ENCODE measurements around the gene RNASE4.

The RNASE4 gene

DNA sequence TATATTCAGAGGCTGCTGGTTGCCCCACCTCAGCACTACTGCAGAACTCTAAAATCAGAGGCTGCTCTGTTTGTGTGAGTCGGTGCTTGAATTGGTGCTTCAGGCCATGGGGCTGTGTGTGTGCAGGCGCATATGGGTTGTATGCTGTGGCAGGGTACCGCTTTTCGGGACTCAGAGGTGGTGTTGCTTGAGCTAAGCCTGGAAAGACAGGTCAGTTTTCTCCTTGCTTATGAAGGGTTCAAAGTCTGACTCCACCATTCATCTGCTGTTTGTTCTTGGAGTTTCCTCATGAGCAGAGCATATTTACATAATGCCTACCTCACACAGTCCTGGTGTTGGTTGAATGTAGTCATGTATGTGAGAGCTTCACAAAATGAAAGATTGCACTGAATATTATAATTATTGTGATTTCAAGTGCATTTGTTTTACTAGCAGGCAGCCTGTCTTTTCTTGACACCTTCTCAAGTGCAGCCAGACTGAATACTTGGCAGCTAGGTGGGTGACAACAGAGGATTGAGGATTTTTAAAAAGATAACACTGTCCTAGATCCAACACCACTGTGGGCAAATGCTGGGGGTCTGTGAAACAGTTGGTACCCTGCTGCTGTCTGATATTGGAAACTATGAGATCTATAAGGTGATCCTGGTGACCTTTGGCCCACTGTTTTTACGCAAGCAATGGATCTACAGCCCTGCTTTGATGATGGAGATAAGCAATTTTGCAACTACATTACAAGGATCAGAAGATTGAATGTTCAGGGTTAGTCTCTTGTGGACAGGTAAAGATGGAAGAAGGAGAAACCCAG is 3.2 kb downstream of the RNASE4 start:
- DNase-seq: no peak
- Histone ChIP-seq H3K9me3 (ENCODE audit: control insufficient read depth, low read length) (no peaks in the 10 kb centered on the region), H3K27ac (ENCODE audit: low read length, poor library complexity, severe bottlenecking) (no peak overlapping the region), H3K79me1 (replicated peaks; ENCODE audit: low read length, poor library complexity, severe bottlenecking) (peaks cover 6% of the 10 kb centered on the region), H2BK120ac (ENCODE audit: low read depth, low read length) (no peak overlapping the region), H3K4ac (ENCODE audit: low read depth in 1 of 2, low read length in 2 of 2) (no peak overlapping the region), H3K14ac (ENCODE audit: low read length in 2 of 2) (no peak overlapping the region), H2BK15ac (ENCODE audit: low read depth, poor library complexity, severe bottlenecking) (no peak overlapping the region), H2BK5ac (ENCODE audit: low read depth, low read length, poor library complexity, severe bottlenecking) (no peak overlapping the region), H3K9ac (ENCODE audit: low read length) (peak overlapping the region; percentile 2), H3K36me3 (ENCODE audit: control insufficient read depth in 1 of 2, insufficient read depth in 2 of 2, low read depth in 1 of 2, low read length in 2 of 2) (no peaks in the 10 kb centered on the region), H3K27me3 (ENCODE audit: control insufficient read depth in 1 of 2, insufficient read depth in 1 of 2, low read length in 2 of 2) (no peaks in the 10 kb centered on the region), H3K18ac (ENCODE audit: low read depth in 1 of 2, low read length in 2 of 2) (no peak overlapping the region), H4K91ac (ENCODE audit: low read length) (no peak overlapping the region), H2AK5ac (ENCODE audit: low read length, severe bottlenecking) (no peak overlapping the region), H3K4me1 (ENCODE audit: control insufficient read depth, insufficient read depth, low read depth, low read length) (no peaks in the 10 kb centered on the region), H2BK12ac (ENCODE audit: low read length in 2 of 2) (no peak overlapping the region), H3K4me2 (ENCODE audit: low read length, poor library complexity, severe bottlenecking) (no peak overlapping the region), H4K8ac (ENCODE audit: low read length) (no peak overlapping the region), H3K23ac (ENCODE audit: low read length in 2 of 2) (no peak overlapping the region), H3K4me3 (ENCODE audit: insufficient read depth in 1 of 2, low read depth in 1 of 2, low read length in 2 of 2) (no peak overlapping the region), H2AFZ (ENCODE audit: low read depth, low read length) (no peak overlapping the region)
- 97% methylated on average over 5 of the region's 5 CpGs for WGBS

DNA sequence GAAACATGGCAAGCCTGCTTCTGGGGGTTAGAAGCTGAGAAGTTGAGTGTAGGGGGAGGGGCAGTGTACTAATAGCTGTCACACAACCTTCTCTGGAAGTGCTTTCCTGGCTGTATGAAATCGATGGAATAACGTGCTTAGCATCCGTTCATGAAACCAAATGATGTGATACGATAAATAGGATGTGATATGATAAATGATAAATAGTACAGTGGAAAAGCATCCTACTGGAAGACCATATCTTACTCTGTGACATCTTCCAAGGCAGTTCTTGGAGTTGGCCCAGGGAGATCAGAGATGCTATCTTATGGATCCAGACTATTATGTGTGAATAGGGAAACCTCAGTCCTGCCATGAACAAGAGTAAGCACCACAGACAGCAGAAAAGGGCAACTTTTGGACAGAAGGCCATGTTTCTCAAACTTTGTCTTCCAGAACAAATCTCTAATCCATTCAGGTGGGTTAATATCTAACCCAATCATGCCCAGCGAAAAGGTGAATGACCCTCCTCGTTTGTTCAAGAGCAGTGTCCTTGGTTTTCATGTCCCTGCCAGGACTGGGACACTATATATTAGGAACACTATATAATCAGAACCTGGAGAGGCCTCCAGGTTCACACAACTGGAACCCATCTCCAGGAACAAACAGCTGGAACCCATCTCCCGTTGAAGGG is 3.9 kb downstream of the RNASE4 start, which contains the start of gene ANG:
ANG (plus strand) TSS at position 598 of the 673 bp plus-strand sequence. CDS start 4,801 bp downstream, outside the sequence.
- Histone ChIP-seq H3K79me1 (replicated peaks; ENCODE audit: low read length, poor library complexity, severe bottlenecking) (peaks cover 6% of the 10 kb centered on the region), H3K14ac (ENCODE audit: low read length in 2 of 2) (no peak within 1 kb of the TSS), H4K8ac (ENCODE audit: low read length) (no peak within 1 kb of the TSS), H3K9me3 (ENCODE audit: control insufficient read depth, low read length) (no peaks in the 10 kb centered on the region), H3K4ac (ENCODE audit: low read depth in 1 of 2, low read length in 2 of 2) (no peak within 1 kb of the TSS), H2BK5ac (ENCODE audit: low read depth, low read length, poor library complexity, severe bottlenecking) (no peak within 1 kb of the TSS), H2BK12ac (ENCODE audit: low read length in 2 of 2) (no peak within 1 kb of the TSS), H2AFZ (ENCODE audit: low read depth, low read length) (no peak within 1 kb of the TSS), H3K18ac (ENCODE audit: low read depth in 1 of 2, low read length in 2 of 2) (no peak within 1 kb of the TSS), H3K4me1 (ENCODE audit: control insufficient read depth, insufficient read depth, low read depth, low read length) (no peaks in the 10 kb centered on the region), H2BK120ac (ENCODE audit: low read depth, low read length) (no peak within 1 kb of the TSS), H3K9ac (ENCODE audit: low read length) (peak within 1 kb of the TSS; percentile 13), H4K91ac (ENCODE audit: low read length) (no peak within 1 kb of the TSS), H3K23ac (ENCODE audit: low read length in 2 of 2) (no peak within 1 kb of the TSS), H3K36me3 (ENCODE audit: control insufficient read depth in 1 of 2, insufficient read depth in 2 of 2, low read depth in 1 of 2, low read length in 2 of 2) (peaks cover 0 to under 1% of the 10 kb centered on the region in 2 experiments), H2BK15ac (ENCODE audit: low read depth, poor library complexity, severe bottlenecking) (no peak within 1 kb of the TSS), H3K27ac (ENCODE audit: low read length, poor library complexity, severe bottlenecking) (no peak within 1 kb of the TSS), H2AK5ac (ENCODE audit: low read length, severe bottlenecking) (no peak within 1 kb of the TSS), H3K4me3 (ENCODE audit: insufficient read depth in 1 of 2, low read depth in 1 of 2, low read length in 2 of 2) (no peak within 1 kb of the TSS), H3K4me2 (ENCODE audit: low read length, poor library complexity, severe bottlenecking) (no peak within 1 kb of the TSS), H3K27me3 (ENCODE audit: control insufficient read depth in 1 of 2, insufficient read depth in 1 of 2, low read length in 2 of 2) (no peaks in the 10 kb centered on the region)
- no peak for DNase-seq
- 85% methylated on average over 7 of the region's 7 CpGs for WGBS

DNA sequence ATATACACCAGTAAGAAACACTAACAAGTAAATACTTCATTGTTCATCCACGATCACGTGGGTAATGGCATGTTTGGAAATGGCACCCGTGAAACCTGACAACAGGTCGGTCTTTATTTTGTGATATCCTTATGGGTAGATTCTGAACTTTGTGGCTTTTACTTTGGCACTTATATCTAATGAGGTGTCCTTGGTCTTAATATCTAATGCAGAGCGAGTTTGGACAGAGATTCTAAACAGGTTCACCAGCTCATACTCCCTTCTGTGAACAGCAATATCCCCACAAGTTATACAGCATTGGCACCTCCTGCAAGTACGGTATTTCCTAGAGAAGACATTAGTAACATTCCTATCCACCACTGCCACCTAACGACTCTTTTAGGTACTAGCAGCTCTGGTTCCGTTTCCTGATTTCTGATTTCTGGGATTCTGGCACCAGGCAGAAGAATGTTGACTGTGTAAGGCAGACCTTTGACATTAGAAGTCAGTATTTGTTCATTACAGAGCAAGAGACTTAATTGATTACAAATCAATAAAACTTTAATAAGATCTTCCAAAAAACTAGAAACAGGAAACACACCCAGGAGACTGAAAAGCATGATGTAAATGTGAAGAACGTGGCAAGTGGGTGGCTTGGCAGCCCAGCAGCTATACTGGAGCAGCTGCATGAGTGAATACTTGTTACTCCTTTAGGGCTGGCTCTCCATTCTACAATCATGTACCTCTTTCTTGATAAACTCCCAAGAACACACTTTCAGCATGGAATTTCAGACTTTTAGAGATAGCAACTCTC is 6.7 kb downstream of the RNASE4 start:
- Histone ChIP-seq H3K4me2 (ENCODE audit: low read length, poor library complexity, severe bottlenecking) (no peak overlapping the region), H4K8ac (ENCODE audit: low read length) (no peak overlapping the region), H4K91ac (ENCODE audit: low read length) (no peak overlapping the region), H3K4me1 (ENCODE audit: control insufficient read depth, insufficient read depth, low read depth, low read length) (no peaks in the 10 kb centered on the region), H2BK120ac (ENCODE audit: low read depth, low read length) (no peak overlapping the region), H3K14ac (ENCODE audit: low read length in 2 of 2) (no peak overlapping the region), H3K27ac (ENCODE audit: low read length, poor library complexity, severe bottlenecking) (no peak overlapping the region), H3K4me3 (ENCODE audit: insufficient read depth in 1 of 2, low read depth in 1 of 2, low read length in 2 of 2) (no peak overlapping the region), H3K9ac (ENCODE audit: low read length) (peak overlapping the region; percentile 11), H3K79me1 (replicated peaks; ENCODE audit: low read length, poor library complexity, severe bottlenecking) (peaks cover 5% of the 10 kb centered on the region), H3K4ac (ENCODE audit: low read depth in 1 of 2, low read length in 2 of 2) (no peak overlapping the region), H2BK15ac (ENCODE audit: low read depth, poor library complexity, severe bottlenecking) (no peak overlapping the region), H3K9me3 (ENCODE audit: control insufficient read depth, low read length) (no peaks in the 10 kb centered on the region), H2AK5ac (ENCODE audit: low read length, severe bottlenecking) (no peak overlapping the region), H2BK5ac (ENCODE audit: low read depth, low read length, poor library complexity, severe bottlenecking) (no peak overlapping the region), H2AFZ (ENCODE audit: low read depth, low read length) (no peak overlapping the region), H3K18ac (ENCODE audit: low read depth in 1 of 2, low read length in 2 of 2) (no peak overlapping the region), H3K36me3 (ENCODE audit: control insufficient read depth in 1 of 2, insufficient read depth in 2 of 2, low read depth in 1 of 2, low read length in 2 of 2) (peaks cover 0 to 7% of the 10 kb centered on the region in 2 experiments), H3K23ac (ENCODE audit: low read length in 2 of 2) (no peak overlapping the region), H3K27me3 (ENCODE audit: control insufficient read depth in 1 of 2, insufficient read depth in 1 of 2, low read length in 2 of 2) (no peaks in the 10 kb centered on the region), H2BK12ac (ENCODE audit: low read length in 2 of 2) (no peak overlapping the region)
- peak; percentile 76 for DNase-seq
- 39% methylated on average over 7 of the region's 9 CpGs for WGBS
